Measurements from ENCODE around the gene COL18A1.

DNA sequence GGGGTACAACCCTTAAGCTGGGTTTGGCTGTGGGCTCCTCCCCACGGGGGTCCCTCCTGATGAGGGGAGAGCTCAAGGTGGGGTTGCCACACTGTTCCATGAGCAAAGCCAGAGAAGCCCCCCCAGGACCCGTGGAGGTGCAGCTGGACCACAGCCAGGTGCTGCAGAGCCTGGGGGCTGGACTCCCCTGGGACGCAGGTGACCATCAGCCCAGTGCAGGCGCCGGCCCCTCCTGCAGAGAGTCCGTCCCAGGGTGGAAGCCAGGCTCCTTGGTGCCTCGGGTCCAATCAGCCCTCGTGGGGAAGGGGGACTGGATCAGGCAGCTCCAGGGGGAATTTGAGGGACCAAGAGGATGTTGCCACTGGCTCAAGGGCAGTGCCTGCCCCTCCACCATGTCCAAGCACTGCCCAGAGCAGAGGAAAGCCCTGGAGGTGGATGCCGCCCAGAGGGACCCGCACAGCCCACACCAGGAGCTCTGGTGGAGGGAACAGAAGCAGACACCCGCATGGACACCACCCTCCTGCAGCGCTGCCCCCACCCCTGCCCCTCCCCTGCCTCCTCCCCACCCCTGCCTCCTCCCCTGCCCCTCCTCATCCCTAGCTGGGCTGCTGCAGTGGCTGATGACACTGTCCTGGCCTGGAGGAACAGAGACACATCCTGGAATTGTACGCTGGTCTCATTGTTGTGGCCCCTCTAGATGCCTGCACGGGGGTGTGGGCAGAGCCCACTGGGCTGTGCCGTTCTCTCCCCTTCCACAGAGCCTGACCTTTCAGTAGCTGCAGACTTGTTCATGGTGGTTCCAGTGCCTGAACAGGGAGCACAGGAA, 30.8 kb upstream of the COL18A1 start:
- TF ChIP-seq, protein P1, sequence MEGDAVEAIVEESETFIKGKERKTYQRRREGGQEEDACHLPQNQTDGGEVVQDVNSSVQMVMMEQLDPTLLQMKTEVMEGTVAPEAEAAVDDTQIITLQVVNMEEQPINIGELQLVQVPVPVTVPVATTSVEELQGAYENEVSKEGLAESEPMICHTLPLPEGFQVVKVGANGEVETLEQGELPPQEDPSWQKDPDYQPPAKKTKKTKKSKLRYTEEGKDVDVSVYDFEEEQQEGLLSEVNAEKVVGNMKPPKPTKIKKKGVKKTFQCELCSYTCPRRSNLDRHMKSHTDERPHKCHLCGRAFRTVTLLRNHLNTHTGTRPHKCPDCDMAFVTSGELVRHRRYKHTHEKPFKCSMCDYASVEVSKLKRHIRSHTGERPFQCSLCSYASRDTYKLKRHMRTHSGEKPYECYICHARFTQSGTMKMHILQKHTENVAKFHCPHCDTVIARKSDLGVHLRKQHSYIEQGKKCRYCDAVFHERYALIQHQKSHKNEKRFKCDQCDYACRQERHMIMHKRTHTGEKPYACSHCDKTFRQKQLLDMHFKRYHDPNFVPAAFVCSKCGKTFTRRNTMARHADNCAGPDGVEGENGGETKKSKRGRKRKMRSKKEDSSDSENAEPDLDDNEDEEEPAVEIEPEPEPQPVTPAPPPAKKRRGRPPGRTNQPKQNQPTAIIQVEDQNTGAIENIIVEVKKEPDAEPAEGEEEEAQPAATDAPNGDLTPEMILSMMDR (IDR thresholded peaks at IDR 0.05), result no peak
- TF ChIP-seq EZH2 (IDR thresholded peaks at IDR 0.05) (no peak), EZH2phosphoT487 (IDR thresholded peaks at IDR 0.05) (no peak)
